GM12864 (cell line): ENCODE results near the gene COL19A1.

ENCODE experiments used
- DNase-seq: peaks from one replicate; pipeline ENCODE4 v3.0.0-alpha.2; 2011; ENCODE audit warnings: low read depth
- H3K4me3 ChIP-seq: 2 replicates; pipeline ENCODE4 v1.5.1; 2011; ENCODE audit warnings: mild to moderate bottlenecking, low read depth, low read length, control low read depth
- TF ChIP-seq, protein P1 (sequence below): IDR thresholded peaks from 2 replicates; pipeline ENCODE4 v1.5.1; 2011; ENCODE audit warnings: low read depth, mild to moderate bottlenecking, moderate library complexity, low read length, control low read depth, inconsistent platforms; ENCODE audit errors: missing control alignments

Gene COL19A1

DNA sequence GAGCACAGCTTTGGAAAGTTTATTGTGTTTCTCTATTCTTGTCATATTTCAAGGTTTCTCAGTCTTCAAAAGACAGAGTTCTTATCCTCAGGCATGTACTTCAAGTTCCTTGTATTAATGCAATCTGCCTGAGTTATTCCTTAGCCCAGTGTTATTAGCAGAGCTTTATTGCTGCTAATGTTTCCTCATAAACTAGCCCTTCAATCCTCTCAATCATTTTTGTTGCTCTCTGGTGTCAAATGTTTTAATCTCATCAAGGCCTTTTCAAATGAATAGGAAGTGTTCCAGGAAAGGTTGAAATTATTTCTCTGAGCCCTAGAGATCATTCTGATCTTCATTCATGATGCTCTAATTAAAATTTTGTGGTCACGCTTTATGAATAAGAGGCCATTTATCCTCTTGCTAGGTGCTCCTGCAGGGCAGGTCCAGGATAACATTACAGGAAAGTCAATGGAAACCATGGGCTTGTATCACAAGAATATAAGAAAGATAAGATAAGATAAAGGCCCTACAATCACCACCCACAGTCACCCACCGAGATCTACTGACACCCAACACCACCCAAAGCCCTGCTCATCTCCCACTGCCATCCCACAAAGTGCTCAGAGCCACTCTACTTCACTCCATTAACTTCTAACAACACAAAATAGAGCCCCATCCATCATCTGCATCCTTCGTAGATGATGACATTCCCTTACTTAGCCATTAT, 310.6 kb downstream of the COL19A1 start:
- DNase-seq: no peak
- TF ChIP-seq, protein P1, sequence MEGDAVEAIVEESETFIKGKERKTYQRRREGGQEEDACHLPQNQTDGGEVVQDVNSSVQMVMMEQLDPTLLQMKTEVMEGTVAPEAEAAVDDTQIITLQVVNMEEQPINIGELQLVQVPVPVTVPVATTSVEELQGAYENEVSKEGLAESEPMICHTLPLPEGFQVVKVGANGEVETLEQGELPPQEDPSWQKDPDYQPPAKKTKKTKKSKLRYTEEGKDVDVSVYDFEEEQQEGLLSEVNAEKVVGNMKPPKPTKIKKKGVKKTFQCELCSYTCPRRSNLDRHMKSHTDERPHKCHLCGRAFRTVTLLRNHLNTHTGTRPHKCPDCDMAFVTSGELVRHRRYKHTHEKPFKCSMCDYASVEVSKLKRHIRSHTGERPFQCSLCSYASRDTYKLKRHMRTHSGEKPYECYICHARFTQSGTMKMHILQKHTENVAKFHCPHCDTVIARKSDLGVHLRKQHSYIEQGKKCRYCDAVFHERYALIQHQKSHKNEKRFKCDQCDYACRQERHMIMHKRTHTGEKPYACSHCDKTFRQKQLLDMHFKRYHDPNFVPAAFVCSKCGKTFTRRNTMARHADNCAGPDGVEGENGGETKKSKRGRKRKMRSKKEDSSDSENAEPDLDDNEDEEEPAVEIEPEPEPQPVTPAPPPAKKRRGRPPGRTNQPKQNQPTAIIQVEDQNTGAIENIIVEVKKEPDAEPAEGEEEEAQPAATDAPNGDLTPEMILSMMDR: no peak
- H3K4me3 ChIP-seq: no peak overlapping the region

DNA sequence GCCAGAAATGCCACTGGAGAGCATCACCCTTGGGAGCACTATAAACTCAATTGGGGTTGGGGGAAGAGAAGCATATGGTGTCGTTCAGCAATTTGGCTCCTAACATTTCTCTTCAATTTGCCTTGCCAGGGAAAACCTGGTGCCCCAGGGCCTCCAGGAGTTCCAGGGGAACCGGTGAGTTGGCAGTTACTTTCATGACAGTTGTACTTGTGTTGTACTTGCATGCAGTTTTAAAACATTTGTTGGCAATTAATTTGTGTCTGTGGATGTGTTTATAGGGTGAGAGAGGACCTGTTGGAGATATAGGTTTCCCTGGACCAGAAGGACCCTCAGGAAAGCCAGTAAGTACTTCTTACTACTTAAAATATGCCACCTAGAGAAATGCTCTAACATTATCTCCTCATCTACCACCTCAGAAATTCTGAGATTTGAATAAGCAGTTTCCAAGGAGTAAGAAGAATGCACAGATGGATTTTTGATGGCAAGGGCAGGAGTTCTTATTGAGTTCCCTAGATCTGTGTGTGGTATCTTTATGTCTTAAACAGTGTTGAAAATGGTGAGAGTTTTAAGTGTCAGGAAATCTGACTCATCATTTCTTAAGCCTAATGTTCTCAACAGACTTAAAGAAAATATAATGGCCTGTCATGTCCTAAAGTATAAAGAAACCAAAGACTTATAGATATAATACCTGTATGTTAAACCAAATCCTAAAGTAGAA, 314.0 kb downstream of the COL19A1 start:
- TF ChIP-seq, protein P1: no peak
- no peak overlapping the region for H3K4me3 ChIP-seq
- no peak for DNase-seq

DNA sequence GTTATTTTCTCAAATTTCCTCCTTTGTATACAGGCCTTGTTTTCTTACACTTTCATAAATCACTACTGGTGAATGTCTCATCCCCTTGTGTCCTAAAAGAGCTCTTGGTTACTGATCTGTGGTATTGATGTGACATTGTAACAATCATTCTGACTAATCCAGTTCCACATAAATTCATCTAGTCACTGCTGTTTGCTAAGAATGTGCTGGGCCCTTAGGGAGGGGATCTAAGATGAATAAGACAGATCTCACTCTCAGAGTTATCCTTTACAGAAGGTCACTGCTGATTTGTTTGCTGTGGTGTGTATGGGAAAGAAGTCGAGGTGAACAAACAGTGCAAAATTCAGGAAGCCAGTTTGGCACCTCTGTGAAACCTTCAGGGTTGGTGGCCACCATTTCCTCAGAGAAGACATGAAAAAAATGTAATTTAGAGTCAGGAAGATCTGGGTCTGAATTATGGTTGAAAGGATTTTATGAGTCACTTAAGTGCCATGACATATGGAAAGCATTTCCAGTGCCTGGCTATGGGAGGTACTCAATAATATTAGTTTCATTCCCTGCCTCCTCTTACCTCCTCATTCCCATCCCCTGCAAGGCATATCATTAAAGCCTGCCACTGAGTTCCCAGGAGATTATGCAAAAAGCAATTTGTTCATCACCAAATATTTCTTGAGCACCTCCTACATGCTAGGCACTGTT, 314.7 kb downstream of the COL19A1 start:
- DNase-seq: no peak
- no peak overlapping the region for H3K4me3 ChIP-seq
- TF ChIP-seq, protein P1: no peak

DNA sequence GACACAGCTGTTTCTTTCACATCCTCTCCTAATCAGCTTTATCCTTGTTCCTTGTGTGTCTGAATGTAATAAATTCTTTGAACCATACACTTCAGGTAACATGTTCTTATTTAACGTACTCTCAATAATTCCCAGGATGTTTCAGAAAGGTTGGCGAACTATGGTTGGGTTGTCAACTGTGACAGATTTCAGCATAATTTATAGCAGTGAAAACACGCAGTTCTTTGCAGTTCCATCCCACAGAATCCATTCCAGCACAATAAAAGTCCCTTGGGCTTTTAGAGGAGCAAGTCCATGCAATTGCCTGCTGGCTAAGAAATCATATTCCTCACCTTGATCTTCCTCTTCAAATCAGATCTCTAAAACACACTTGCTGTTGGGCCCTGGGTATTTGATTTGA, 317.2 kb downstream of the COL19A1 start:
- TF ChIP-seq, protein P1: no peak
- no peak overlapping the region for H3K4me3 ChIP-seq
- DNase-seq: no peak

DNA sequence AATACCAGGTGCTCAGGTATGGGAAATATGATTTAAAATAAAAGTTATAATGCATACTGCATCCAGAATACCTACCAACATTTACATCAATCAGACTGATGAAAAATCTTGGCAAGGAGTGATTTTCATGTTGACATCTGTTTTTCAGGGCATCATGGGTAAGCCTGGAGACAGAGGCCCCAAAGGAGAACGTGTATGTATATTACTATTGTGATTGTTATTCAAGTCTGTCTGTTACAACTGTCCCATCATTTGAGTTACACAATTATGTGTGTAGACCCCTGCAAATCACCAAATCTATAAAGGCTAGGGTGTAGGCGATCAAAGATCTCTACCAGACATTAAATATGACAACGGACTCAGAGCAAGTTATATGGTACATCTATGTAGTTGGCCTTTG, 318.4 kb downstream of the COL19A1 start:
- TF ChIP-seq, protein P1: no peak
- H3K4me3 ChIP-seq: no peak overlapping the region
- no peak for DNase-seq

DNA sequence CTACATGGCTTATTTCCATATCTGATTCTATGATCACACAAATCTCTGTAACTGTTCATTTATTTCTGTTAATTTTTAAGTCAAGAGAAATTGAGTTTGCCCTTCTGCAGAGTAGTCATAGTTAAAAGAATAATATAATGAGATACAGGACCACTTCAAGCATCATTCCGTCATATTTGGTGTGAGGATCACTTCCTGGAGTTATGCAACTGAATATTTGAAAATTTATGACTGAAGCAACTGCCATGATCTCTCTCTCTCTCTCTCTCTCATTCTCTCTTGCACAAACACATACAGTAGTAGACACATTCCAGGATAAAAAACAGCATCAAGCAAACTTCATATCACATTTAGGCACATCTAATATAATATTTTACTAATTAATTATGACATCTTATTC, 320.1 kb downstream of the COL19A1 start:
- DNase-seq: no peak
- TF ChIP-seq, protein P1: no peak
- no peak overlapping the region for H3K4me3 ChIP-seq

DNA sequence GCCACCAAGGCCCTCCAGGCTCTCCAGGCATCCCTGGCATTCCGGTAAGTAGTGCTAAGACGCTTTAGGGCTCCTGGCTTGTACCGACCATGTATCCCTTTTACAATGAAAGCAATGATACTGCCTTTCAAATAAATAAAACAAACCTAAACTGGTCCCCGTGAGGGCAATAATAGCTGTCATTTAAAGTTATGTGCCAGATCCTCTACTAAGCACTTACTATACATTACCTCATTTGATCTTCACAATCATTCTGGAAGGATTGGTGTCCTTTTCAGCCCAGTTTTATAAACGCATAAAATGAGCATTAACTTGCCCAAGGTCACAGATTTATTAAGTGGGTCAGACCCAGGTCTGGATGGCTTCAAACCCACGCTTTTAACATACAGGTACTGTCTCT, 321.8 kb downstream of the COL19A1 start:
- no peak overlapping the region for H3K4me3 ChIP-seq
- TF ChIP-seq, protein P1: no peak
- DNase-seq: no peak
